Stimulated activated CD8-positive, alpha-beta memory T cell treated with anti-CD3 and anti-CD28 coated beads, Interleukin-7, amount 100 ng/mL, for 1 hour (primary cell): ENCODE data around the gene ECI2.
"Not testable (repeated sequence)": the region's sequence is repeated elsewhere in the genome, so short reads cannot be mapped to it uniquely, and the experiment has no call there.

Source experiments
- DNase-seq, 2 donors: peaks; one replicate each; pipeline ENCODE4 v3.0.0-alpha.2; 2020; ENCODE audit warnings: low read depth in 2 of 2

ECI2 gene

DNA sequence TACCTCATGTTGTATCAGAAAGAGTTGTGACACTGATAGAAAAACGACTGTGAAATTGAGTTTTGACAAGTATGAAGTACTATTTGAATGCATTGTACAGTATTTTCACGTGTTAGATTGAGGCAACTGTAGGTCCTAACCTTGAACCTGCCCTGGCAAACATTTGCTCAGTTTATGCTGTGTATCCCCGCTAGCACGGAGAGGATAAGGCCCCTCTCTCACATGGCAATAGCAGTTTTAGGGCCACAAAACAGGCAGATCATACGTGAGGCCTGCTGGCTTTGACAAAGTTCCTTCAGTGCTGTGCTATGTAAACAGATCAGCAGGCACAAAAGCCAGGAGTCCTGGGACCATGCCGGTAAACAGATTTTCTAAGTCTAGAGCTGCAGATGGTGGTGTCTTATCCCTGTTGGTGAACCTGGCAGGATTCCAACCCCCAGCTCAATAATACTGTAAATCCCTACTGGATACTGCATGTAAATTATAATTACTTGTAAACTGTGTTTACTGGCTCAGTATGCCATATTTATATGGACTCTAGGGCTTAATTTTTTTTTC lies 32.6 kb downstream of the ECI2 start:
- no peak for DNase-seq

DNA sequence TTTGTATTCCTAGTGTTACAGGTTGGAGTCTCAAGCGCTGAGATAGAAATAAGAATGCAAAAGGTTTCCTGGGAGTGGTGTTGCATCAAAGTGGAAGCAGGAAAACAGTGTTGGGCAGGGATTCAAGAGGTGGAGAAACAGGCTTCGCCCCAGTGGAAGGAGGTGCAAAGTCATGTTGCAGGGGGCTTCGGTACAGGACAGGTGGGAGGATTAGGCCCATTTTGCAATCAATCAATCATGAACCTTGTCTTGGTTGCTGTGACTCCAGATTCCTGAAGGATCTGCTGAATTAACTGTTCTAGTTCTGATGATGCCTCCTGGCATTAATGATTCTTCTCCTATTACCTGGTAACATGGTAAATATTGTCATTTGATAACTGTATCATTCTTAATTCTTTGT lies 34.1 kb downstream of the ECI2 start:
- DNase-seq = no peak

GRCh38 chr6:4100655-4101054 lies 34.7 kb downstream of the ECI2 start:
- DNase-seq = no peak

- no peak for DNase-seq
Measured at GRCh38 chr6:4093288-4093687, 42.1 kb downstream of the ECI2 start.

- no peak for DNase-seq
Measured at GRCh38 chr6:4091941-4092340, 43.4 kb downstream of the ECI2 start.

GRCh38 chr6:4090043-4090442 lies 45.3 kb downstream of the ECI2 start:
- not testable (repeated sequence) for DNase-seq

- no peak for DNase-seq
Measured at GRCh38 chr6:4088704-4089103, 46.7 kb downstream of the ECI2 start.

GRCh38 chr6:4085332-4085700 lies 50.1 kb downstream of the ECI2 start:
- no peak for DNase-seq

DNA sequence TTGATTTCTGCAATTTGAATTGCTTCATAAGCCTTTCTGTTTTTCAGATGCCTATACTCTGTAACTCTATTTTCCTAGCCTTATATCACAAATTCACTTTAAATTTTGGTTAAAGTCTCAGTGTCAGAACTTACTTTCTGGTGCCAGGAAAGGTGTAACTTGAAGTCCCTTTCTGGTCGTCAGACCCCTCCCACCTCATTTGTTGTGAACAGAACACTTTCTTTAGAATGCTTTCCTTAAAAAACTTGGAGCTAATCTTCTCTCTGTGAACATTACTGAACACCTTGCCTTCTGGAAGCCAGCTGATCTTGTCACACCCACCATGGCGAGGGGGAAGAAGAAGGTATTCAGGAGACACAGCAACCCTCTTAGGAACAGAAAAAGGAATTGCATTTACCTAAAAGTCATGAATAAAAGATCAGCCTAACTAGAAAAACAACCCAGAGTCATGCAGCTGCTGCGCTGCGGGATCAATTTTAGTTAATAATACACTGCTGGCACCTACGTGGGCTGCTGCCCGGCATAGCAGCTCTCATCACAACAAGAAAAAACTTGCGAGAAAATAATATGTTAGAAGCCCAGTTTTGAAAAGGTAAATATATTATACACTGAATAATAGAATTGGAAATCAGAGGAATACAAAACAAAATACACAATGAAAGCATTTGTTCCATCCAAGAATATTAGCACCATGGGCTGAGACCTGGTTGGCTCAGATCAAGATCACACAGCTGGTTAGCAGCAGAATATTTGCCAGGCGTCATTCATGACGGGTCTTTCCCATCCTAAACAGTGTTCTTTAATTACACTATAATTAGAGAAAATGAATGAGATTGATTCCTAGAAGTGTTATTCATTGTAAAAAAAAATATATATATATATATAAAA lies 50.7 kb downstream of the ECI2 start:
- no peak for DNase-seq

DNA sequence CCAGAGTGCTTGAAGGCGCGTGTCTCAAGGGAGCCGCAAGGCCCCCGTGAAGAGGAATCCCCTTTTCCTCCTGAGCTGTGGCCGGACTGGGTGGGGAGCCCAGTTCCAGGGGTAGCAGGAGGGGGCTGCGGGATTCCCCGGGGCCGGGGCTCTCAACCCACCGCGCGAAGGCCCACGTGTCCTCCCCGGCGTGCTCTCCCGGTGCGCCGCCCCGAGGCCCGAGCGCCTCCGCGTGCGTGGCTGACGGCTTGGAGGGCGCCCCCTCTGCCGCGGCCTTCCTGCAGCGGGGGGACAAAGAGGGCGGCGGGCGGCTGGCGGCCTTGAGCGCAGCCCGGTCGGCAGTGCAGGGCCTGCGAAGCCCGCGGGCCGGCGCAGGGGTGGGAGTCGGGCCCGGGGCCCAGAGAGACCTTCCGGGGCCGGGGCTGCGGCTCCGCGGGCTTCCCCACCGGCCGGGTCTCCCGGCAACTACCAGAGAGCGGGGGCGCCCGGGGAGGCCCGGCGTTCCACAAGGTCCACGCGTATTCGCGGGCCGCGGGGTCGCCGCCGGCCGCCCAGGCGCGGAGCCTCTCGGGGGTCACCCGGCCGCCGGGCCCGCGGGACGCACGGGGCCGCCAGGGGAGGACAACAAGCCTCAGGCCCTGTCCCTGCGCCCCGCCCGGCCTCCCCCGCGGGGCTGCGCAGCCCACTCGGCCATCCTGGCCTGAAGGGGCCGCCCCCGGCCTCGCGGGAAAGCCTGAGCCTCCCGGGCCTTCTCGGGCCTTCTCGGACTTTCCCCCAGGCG lies 56.5 kb downstream of the ECI2 start, which contains the start of gene FAM217A:
FAM217A (minus strand) TSS at position 447 of the 781 bp plus-strand sequence. CDS start 1,723 bp downstream, outside the sequence.
- DNase-seq = no peak

- no peak for DNase-seq
Measured at GRCh38 chr6:4074478-4075235, 60.7 kb downstream of the ECI2 start.

DNA sequence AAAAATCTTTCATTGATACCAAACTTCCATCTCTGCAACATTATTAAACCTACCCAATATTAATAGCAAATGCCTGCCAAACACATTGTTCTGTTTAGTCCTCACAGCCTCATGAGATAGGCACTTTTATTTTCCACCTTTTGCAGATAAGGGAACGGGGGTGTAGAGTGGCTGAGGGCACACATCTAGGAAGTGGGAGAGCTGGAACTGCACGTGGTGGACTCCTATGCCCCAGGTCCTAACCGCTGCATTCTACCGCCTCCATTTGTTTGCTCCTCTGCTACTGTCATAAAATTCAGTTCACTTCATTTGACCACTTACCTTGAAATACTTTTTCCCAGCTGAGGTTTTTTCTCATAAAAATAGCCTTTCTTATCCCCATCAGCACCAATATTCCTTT lies 64.0 kb downstream of the ECI2 start:
- no peak for DNase-seq

GRCh38 chr6:4069199-4069598 lies 66.2 kb downstream of the ECI2 start:
- no peak for DNase-seq

GRCh38 chr6:4067673-4068072 lies 67.7 kb downstream of the ECI2 start:
- DNase-seq = no peak

DNA sequence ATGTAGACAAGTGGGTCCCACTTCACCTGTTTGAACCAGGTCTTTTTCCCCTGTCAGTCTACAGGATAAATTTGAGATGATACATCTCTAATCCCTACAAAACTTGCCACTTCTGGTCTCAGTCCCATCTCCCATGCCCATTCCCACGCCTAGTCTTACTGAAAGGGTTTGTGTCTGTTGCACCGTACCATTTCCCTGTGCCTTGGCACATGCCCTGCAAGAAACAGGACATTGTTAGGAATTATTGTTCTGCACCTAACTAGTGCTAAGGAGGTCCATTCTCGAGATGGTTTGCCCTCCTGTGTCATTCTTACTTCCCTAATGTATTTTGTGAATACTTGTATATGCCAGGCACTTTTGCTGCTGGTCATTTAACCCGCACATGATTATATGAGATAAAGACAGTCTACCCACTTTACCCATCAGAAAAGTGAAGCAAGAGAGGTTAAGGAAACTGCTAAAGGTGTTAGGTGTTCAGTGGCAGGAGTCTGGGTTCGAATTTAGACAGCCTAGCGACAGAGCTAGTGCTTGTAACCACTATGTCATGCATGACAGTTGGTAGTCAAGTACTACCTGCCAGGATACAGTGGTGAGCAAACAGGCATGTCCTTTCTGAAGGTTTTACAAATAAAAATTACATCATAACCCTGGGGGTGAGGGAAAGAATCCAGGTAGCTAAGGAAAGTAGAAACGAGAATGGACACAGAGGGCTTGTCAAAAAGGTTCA lies 69.2 kb downstream of the ECI2 start:
- DNase-seq = no peak
